NCI-H1048 (cell line): ENCODE measurements around the gene TMTC1.

Experiments used
- DNase-seq: peaks from one replicate; lab custom pipeline; 2025; lab: John Stamatoyannopoulos, UW

The TMTC1 gene

DNA sequence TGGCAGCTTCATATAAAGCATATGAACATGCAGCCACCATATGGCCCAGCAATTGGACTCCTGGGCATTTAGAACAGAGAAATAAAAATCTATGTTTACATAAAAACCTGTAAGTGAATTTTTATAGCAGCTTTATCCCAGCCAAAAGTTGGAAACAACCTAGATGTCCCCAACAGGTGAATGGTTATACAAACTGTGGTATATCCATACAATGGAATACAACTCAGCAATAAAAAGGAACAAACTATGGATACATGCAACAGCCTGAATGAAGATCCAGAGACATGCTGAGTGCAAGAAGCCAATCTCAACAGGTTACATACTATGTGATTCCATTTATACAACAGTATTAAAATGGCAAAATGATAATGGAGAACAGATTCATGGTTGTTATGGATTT lies 3.7 kb downstream of the TMTC1 start:
- no peak for DNase-seq

- no peak for DNase-seq
Observed at GRCh38 chr12:29778531-29778930, 5.2 kb downstream of the TMTC1 start.

- DNase-seq: no peak
Observed at GRCh38 chr12:29773076-29773475, 10.7 kb downstream of the TMTC1 start.

GRCh38 chr12:29771786-29772185 lies 12.0 kb downstream of the TMTC1 start:
- DNase-seq: no peak

GRCh38 chr12:29771165-29771564 lies 12.6 kb downstream of the TMTC1 start:
- DNase-seq: no peak

- DNase-seq: no peak
Observed at GRCh38 chr12:29769162-29769858, 14.4 kb downstream of the TMTC1 start.

GRCh38 chr12:29768372-29768771 lies 15.4 kb downstream of the TMTC1 start:
- no peak for DNase-seq

DNA sequence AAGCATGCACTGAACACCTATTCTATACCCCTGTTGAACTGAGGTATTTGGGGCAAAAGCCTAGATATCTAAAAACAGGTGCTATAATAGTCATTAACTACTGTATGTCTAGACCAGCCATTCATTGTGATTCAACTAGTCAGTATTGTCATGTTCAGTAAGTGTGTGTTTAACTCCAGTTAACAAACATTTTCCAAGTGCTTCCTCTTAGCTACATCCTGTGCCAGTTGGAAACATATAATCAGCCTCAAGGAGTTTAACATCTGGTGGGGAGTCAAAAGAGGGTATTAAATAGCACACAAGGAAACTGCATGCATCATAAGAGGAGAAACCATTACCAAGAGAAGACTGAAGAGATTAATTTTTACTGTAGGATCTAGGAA lies 20.4 kb downstream of the TMTC1 start:
- no peak for DNase-seq

- no peak for DNase-seq
Observed at GRCh38 chr12:29762637-29763300, 21.0 kb downstream of the TMTC1 start.

DNA sequence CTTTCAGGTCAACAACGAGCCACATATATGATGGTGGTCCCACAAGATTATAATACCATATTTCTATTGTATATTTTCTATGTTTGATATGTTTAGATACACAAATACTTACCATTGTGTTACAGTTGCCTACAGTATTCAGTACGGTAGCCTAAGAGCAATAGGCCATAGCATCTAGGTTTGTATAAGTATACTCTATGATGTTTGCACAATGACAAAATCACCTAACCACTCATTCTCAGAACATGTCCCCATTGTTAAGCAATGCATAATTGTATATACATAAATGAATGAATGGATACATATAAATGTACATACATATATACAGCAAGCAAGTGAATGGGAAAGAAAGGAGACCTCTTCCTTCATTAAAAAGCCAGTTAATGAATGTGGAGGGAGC lies 23.8 kb downstream of the TMTC1 start:
- no peak for DNase-seq

GRCh38 chr12:29756741-29757390 lies 26.9 kb downstream of the TMTC1 start:
- no peak for DNase-seq

DNA sequence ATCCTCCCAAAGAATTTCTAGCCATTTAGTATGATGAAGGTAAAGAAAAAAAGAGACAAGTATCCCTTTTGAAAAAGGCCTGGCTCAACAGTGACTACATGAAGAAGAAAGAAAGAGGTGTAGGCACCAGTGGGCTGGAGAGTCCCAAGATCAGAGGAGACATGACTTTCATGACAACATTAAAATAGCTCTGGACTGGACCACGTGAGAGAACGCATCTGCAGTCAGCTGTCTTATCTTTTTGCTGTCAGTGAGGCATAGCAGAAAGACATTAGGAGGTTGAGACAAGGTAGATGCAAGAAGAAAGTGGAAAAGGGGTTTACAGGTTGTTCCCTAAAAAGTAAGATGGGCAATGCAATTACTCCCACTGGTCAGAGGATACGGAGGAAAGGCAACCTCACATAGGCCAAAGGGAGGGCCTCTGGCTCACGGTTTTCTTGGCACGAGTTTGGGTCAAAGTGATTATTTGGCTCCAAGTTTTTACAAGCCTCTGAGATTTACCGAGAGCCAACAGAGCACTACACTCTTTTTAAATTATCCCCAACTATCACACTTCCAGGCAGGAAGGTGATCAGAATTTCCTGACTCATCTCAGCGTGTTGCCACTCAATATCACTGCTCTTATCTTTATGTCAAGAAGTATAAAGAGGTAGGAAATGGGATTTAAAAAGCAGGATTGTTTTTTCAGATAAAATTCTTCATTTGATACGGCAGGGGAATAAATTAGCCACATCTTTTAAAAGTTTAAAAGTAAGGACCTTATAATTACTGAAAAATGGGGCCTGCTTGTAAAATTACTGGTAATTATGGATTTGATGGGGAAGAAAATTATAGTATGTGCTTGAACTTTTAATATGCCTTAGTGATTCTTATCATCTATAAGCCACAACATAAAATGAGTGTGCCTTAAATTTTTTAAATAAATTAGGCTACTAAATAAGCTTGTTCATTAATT lies 29.2 kb downstream of the TMTC1 start:
- DNase-seq: no peak

DNA sequence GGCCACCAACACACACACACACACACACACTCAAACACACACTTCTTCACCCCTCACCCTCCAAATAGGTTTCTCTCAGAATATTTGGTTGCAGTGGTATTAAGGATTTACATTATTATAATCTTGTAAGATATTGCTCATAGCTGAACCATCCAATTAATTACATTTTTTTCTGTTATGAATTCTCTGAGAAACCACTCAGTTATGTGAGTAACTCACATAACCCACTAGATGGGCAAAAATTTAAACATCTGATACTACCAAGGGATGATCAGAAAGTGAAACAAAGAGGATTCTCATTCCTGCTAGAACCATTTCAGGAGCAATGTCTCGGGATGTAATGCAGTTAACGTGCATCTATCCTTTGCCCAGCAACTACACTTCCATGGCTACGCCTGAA lies 31.6 kb downstream of the TMTC1 start:
- no peak for DNase-seq

DNA sequence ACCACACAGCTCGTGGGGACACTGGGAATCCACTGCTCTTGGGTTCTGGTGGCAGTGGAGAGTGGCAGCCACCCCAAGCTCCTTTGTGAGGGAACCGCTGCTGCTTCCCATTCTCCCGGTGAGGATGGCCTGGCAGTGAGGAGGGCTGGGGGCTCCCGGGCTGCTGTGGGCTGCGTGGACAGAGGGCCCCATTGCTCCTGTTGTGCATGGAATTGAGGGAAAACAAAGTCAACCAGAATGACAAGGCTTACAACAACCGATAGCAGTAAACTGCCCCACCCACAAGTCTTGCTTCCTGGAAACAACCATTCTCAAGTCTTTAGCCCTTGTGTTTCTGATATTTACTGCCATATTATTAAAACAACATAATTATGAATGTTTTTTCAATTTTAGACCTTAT lies 32.1 kb downstream of the TMTC1 start:
- no peak for DNase-seq

- DNase-seq: no peak
Observed at GRCh38 chr12:29750928-29751220, 32.9 kb downstream of the TMTC1 start.

- DNase-seq: no peak
Observed at GRCh38 chr12:29750131-29750927, 33.4 kb downstream of the TMTC1 start.

GRCh38 chr12:29744365-29744764 lies 39.4 kb downstream of the TMTC1 start:
- no peak for DNase-seq

DNA sequence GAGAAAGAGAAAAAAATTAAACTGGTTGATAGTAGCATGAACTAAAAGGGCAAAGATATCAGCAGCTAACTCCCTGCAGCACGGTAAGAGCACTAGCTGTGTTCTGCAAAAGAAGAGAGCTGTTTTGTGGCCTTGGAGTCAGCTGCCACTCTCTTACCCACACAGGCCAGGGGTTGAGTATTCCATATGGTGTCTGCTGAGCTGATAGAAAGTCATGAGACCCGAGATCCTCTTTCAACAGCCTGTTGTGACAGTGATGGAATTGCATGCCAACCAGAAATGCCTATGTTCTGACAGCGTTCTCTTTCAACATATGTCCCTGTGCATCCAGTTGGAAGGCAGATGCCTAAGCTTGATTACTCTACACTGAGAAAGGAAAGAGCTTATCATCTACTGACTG lies 39.9 kb downstream of the TMTC1 start:
- DNase-seq: no peak

GRCh38 chr12:29743077-29743476 lies 40.7 kb downstream of the TMTC1 start:
- DNase-seq: no peak

DNA sequence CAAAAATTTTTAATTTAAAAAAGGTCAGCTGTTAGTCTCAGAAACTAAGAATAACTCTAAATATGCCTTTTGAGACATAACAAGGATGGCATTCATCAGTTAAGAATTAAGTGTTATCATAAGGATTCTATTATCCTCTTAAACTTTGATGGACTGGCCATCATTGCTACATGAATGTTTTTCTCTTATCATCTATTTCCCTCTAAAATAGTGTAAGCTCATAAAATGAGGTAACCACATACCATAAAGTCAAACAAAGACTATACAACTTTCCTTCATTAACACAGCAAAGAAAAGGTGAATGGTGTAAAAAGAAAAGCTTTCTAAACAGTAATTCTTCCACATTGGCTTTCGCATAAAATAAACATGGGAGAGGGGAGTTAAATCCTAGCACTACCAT lies 41.1 kb downstream of the TMTC1 start:
- DNase-seq: no peak

DNA sequence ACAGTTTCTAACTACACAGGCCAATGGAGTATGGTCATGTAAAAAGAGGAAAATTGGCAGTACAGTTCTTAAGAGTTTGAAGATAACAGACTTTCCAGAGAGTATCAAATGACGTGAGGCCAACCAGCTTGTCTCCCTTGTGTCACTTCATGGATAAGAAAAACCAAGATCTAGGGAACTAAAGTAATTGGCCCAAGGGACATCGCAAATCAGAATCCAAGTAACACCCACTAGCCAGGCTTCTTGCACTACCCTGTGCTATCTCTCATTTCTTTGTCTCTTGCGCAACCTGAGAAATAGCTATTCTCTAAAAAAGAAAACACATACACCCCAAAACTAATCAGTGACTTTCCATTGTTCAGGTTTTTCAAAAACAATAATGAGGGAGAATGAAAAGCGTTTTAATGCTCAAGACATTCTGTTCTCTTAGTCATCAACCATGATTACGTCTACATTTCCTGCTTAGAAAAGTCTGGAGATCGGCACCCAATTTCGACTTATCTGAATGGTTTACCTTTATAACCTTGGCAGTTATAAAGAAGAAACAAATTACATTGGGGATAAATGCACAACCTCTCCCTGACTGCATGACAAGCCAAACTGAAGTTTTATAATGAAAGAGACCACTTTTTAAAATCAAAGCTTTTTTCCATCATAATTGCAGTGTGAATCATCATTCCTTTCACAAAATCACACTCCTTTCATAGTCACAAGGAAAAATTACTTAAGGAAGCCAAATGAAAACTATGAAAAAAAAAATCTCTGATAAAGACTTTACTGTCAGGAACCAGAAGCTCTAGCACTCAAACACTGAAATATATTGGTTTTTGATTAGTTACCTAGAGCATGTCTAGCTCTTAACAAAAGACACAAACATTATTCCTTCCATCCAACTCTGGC lies 42.1 kb downstream of the TMTC1 start:
- no peak for DNase-seq
